AG04450 (cell line): ENCODE measurements around the gene KIF26B. TPM values are rescaled to one million over a fixed set of nuclear protein-coding genes. Genes with fewer than 3 reads are reported as not detected.

Source experiments
- CTCF ChIA-PET: fragments of 300-600, 350-600 bp; formaldehyde crosslinking; extraction: SDS; loops from one replicate; lab custom pipeline; 2022; ENCODE audit warnings: antibody characterized with exemption, inconsistent platforms; lab: Charles Lee
- POLR2A ChIA-PET: fragments of 350-600 bp; formaldehyde crosslinking; extraction: SDS; loops from one replicate; lab custom pipeline; 2021; ENCODE audit warnings: antibody characterized with exemption, inconsistent platforms; lab: Yijun Ruan, JAX
- DNase-seq: peaks from one replicate; pipeline ENCODE4 v3.0.0-alpha.2; 2011; ENCODE audit warnings: low read depth, low spot score
- H3K27ac ChIP-seq: one replicate; pipeline ENCODE4 v1.5.1; 2012; ENCODE audit warnings: low read depth, low read length, control low read depth
- H3K27me3 ChIP-seq: one replicate; pipeline ENCODE4 v1.6.0; 2012; ENCODE audit warnings: low read length; ENCODE audit not compliant: control insufficient read depth, insufficient read depth
- H3K4me3 ChIP-seq: 2 replicates; pipeline ENCODE4 v1.5.1; 2011; ENCODE audit warnings: mild to moderate bottlenecking, low read depth, low read length, control low read depth
- H3K9me3 ChIP-seq: 2 replicates; pipeline ENCODE4 v1.5.1; 2012; ENCODE audit warnings: low read length; ENCODE audit not compliant: control insufficient read depth, insufficient read depth
- polyA plus RNA-seq: library from polyadenylated mRNA; depleted of rRNA; stranded (reverse); fragments of >200 nt; gene quantifications from 2 replicates; pipeline ENCODE4 v1.2.3, GENCODE V29; 2011
- TF ChIP-seq, protein P1 (sequence below): IDR thresholded peaks from 2 replicates; pipeline ENCODE4 v1.5.1; 2011; ENCODE audit warnings: low read depth, low read length, control low read depth, inconsistent platforms

KIF26B gene
- polyA plus RNA-seq, 1 experiment = 2.4 TPM

DNA sequence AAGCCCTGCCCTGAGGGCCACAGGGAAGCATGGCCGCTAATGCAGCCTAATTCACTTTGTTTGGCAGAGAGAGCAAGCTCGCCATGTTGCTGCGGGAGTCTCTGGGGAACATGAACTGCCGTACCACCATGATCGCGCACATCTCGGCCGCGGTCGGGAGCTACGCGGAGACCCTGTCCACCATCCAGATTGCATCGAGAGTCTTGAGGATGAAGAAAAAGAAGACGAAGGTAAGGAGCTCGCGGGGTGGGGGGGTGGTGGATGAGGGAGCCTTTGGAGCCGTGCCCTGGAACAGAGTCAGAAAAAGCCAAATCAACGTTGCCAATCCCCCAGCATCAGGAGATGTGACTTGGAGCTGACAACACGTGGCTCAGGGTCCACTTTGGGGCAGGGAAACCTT lies 529.4 kb downstream of the KIF26B start:
- Histone ChIP-seq H3K27ac (no peak overlapping the region), H3K9me3 (peaks cover 18% of the 10 kb centered on the region; the same call in 1 of the 2 replicates), H3K4me3 (no peak overlapping the region), H3K27me3 (no peaks in the 10 kb centered on the region)
- POLR2A ChIA-PET = no interaction called here
- TF ChIP-seq, protein P1, sequence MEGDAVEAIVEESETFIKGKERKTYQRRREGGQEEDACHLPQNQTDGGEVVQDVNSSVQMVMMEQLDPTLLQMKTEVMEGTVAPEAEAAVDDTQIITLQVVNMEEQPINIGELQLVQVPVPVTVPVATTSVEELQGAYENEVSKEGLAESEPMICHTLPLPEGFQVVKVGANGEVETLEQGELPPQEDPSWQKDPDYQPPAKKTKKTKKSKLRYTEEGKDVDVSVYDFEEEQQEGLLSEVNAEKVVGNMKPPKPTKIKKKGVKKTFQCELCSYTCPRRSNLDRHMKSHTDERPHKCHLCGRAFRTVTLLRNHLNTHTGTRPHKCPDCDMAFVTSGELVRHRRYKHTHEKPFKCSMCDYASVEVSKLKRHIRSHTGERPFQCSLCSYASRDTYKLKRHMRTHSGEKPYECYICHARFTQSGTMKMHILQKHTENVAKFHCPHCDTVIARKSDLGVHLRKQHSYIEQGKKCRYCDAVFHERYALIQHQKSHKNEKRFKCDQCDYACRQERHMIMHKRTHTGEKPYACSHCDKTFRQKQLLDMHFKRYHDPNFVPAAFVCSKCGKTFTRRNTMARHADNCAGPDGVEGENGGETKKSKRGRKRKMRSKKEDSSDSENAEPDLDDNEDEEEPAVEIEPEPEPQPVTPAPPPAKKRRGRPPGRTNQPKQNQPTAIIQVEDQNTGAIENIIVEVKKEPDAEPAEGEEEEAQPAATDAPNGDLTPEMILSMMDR = no peak
- DNase-seq = no peak
- CTCF ChIA-PET = interaction anchor here (0.6 to 0.8 kb wide), 2 partner anchors 167 to 287 kb away, joined by 3 read pairs; no protein-coding TSS in a partner anchor

DNA sequence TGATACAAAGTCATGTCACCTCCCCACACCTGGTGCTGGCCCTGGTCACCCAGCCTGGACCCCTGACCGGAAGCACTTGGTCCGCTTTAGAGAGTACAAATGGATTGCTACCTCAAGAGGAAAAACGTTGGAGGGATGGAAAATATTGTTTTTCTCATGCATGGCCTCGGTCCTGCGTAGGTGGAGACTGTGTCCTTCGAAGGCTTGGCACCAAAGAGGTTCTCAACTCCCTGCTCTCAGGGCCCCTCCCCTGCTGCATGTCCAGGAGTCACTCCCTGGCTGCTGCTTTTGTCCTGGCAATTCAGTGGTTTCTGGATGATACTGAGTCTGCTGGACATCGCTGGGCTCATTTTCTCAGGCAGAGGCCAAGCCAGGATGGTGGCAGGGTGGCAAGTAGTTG lies 529.8 kb downstream of the KIF26B start:
- Histone ChIP-seq H3K27ac (no peak overlapping the region), H3K9me3 (peaks cover 18% of the 10 kb centered on the region; the same call in 1 of the 2 replicates), H3K4me3 (no peak overlapping the region), H3K27me3 (no peaks in the 10 kb centered on the region)
- CTCF ChIA-PET = interaction anchor here (0.8 kb wide), 1 partner anchor 168 kb away, joined by 3 read pairs; no protein-coding TSS in a partner anchor
- no peak for DNase-seq
- TF ChIP-seq, protein P1 = no peak
- POLR2A ChIA-PET = no interaction called here

DNA sequence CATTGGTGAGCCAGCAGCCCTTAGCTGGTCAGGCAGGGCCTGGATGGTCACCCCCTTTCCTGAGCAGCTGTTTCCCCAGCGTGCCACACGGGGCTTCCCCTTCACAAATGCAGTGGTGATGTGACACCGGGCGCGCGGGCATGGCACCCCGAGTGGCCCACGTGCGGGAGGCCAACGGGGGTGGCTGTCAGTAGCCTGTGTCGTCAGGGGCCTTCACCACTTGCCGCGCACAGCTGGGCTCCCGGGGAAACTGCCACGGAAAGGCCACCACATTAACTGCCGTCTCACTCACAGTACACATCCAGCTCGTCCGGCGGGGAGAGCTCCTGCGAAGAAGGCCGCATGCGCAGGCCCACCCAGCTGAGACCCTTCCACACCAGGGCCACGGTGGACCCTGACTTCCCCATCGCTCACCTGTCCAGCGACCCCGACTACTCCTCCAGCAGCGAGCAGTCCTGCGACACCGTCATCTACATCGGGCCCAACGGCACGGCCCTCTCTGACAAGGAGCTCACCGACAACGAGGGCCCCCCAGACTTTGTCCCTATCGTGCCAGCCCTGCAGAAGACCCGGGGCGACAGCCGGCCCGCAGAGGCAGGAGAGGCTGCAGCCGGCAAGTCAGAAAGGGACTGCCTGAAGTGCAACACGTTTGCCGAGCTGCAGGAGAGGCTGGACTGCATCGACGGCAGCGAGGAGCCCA lies 530.5 kb downstream of the KIF26B start:
- H3K27me3 ChIP-seq = no peaks in the 10 kb centered on the region
- H3K27ac ChIP-seq = no peak overlapping the region
- H3K9me3 ChIP-seq = peaks cover 18% of the 10 kb centered on the region; the same call in 1 of the 2 replicates
- POLR2A ChIA-PET = no interaction called here
- H3K4me3 ChIP-seq = no peak overlapping the region
- TF ChIP-seq, protein P1 = no peak
- no peak for DNase-seq
- CTCF ChIA-PET = no interaction called here

DNA sequence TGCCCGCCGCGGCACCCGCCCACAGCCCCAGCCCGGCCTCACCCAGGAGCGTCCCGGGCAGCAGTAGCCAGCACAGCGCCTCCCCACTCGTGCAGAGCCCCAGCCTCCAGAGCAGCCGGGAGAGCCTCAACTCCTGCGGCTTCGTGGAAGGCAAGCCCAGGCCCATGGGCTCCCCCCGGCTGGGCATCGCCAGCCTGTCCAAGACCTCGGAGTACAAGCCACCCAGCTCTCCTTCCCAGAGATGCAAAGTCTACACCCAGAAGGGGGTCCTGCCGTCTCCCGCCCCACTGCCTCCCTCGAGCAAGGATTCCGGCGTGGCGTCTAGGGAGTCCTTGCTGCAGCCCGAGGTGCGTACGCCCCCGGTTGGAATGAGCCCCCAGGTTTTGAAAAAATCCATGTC lies 531.2 kb downstream of the KIF26B start:
- TF ChIP-seq, protein P1 = no peak
- H3K4me3 ChIP-seq = no peak overlapping the region
- ChIA-PET CTCF (no interaction called here), POLR2A (no interaction called here)
- no peak overlapping the region for H3K27ac ChIP-seq
- peaks cover 18% of the 10 kb centered on the region; the same call in 1 of the 2 replicates for H3K9me3 ChIP-seq
- DNase-seq = no peak
- no peaks in the 10 kb centered on the region for H3K27me3 ChIP-seq

DNA sequence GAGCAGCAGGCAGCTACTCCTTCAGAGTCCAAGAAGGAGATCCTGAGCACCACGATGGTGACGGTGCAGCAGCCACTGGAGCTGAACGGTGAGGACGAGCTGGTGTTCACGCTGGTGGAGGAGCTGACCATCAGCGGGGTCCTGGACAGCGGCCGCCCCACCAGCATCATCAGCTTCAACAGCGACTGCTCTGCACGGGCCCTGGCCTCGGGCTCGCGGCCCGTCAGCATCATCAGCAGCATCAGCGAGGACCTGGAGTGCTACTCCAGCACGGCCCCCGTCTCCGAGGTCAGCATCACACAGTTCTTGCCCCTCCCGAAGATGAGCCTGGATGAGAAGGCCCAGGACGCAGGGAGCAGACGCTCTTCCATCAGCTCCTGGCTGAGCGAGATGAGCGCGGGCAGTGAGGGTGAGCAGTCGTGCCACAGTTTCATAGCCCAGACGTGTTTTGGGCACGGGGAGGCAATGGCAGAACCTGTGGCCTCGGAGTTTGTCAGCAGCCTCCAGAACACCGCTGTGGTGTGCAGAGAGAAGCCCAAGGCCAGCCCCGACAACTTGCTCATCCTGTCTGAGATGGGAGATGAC lies 531.8 kb downstream of the KIF26B start:
- no peak for DNase-seq
- Histone ChIP-seq H3K9me3 (peaks cover 18% of the 10 kb centered on the region; the same call in 1 of the 2 replicates), H3K4me3 (no peak overlapping the region), H3K27ac (no peak overlapping the region), H3K27me3 (no peaks in the 10 kb centered on the region)
- TF ChIP-seq, protein P1 = no peak
- ChIA-PET POLR2A (no interaction called here), CTCF (no interaction called here)
